ENCODE measurements around the gene EFEMP2. TPM values are rescaled to one million over a fixed set of nuclear protein-coding genes. Genes with fewer than 3 reads are reported as not detected.

The EFEMP2 gene
- total RNA-seq, 1 donor from 2014 or later: 62.0 TPM

GRCh38 chr11:65859095-65859811 is 13.3 kb downstream of the EFEMP2 start:
- H3K36me3 ChIP-seq (ENCODE audit: control insufficient read depth, insufficient read depth, low read length): peaks cover 3% of the 10 kb centered on the region
- peak; percentile 12 for TF ChIP-seq CTCF (IDR thresholded peaks at IDR 0.05; ENCODE audit: insufficient read depth, low read length, poor library complexity, severe bottlenecking)
- H3K27me3 ChIP-seq (ENCODE audit: control insufficient read depth, insufficient read depth, low read length): no peaks in the 10 kb centered on the region
- peak; percentile 96 for DNase-seq (ENCODE audit: low read depth)
- peak overlapping the region; percentile 64 for H3K4me3 ChIP-seq (ENCODE audit: low read depth, low read length)

GRCh38 chr11:65858681-65859087 is 13.9 kb downstream of the EFEMP2 start:
- TF ChIP-seq CTCF (IDR thresholded peaks at IDR 0.05; ENCODE audit: insufficient read depth, low read length, poor library complexity, severe bottlenecking): no peak
- DNase-seq (ENCODE audit: low read depth): no peak
- H3K36me3 ChIP-seq (ENCODE audit: control insufficient read depth, insufficient read depth, low read length): peaks cover 5% of the 10 kb centered on the region

GRCh38 chr11:65857853-65858680 is 14.5 kb downstream of the EFEMP2 start, which contains the start of gene CFL1:
Gene CFL1, minus strand, starts transcription at chr11:65858180. Its CDS starts 81 bp downstream, at chr11:65858099.
- no peak for TF ChIP-seq CTCF (IDR thresholded peaks at IDR 0.05; ENCODE audit: insufficient read depth, low read length, poor library complexity, severe bottlenecking)
- Histone ChIP-seq H3K27me3 (ENCODE audit: control insufficient read depth, insufficient read depth, low read length) (no peaks in the 10 kb centered on the region), H3K36me3 (ENCODE audit: control insufficient read depth, insufficient read depth, low read length) (peaks cover 5% of the 10 kb centered on the region), H3K4me3 (ENCODE audit: low read depth, low read length) (peak within 1 kb of the TSS; percentile 97)
- DNase-seq (ENCODE audit: low read depth): peak; percentile 86

More at GRCh38 chr11:65858681-65859087, 13.9 kb downstream of the EFEMP2 start:
- peak overlapping the region; percentile 42 for H3K4me3 ChIP-seq (ENCODE audit: low read depth, low read length)
- H3K27me3 ChIP-seq (ENCODE audit: control insufficient read depth, insufficient read depth, low read length): no peaks in the 10 kb centered on the region

- peak overlapping the region; percentile 97 for H3K4me3 ChIP-seq (ENCODE audit: low read depth, low read length)
- no peaks in the 10 kb centered on the region for H3K27me3 ChIP-seq (ENCODE audit: control insufficient read depth, insufficient read depth, low read length)
- peaks cover 5% of the 10 kb centered on the region for H3K36me3 ChIP-seq (ENCODE audit: control insufficient read depth, insufficient read depth, low read length)
- DNase-seq (ENCODE audit: low read depth): no peak
- no peak for TF ChIP-seq CTCF (IDR thresholded peaks at IDR 0.05; ENCODE audit: insufficient read depth, low read length, poor library complexity, severe bottlenecking)
Measured at GRCh38 chr11:65857500-65857852, 15.1 kb downstream of the EFEMP2 start.

- TF ChIP-seq CTCF (IDR thresholded peaks at IDR 0.05; ENCODE audit: insufficient read depth, low read length, poor library complexity, severe bottlenecking): no peak
- no peaks in the 10 kb centered on the region for H3K27me3 ChIP-seq (ENCODE audit: control insufficient read depth, insufficient read depth, low read length)
- DNase-seq (ENCODE audit: low read depth): no peak
- peaks cover 5% of the 10 kb centered on the region for H3K36me3 ChIP-seq (ENCODE audit: control insufficient read depth, insufficient read depth, low read length)
- H3K4me3 ChIP-seq (ENCODE audit: low read depth, low read length): peak overlapping the region; percentile 97
Measured at GRCh38 chr11:65856689-65857499, 15.7 kb downstream of the EFEMP2 start.
